ENCODE data around the gene PTH2.

The PTH2 gene, protein sequence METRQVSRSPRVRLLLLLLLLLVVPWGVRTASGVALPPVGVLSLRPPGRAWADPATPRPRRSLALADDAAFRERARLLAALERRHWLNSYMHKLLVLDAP

DNA sequence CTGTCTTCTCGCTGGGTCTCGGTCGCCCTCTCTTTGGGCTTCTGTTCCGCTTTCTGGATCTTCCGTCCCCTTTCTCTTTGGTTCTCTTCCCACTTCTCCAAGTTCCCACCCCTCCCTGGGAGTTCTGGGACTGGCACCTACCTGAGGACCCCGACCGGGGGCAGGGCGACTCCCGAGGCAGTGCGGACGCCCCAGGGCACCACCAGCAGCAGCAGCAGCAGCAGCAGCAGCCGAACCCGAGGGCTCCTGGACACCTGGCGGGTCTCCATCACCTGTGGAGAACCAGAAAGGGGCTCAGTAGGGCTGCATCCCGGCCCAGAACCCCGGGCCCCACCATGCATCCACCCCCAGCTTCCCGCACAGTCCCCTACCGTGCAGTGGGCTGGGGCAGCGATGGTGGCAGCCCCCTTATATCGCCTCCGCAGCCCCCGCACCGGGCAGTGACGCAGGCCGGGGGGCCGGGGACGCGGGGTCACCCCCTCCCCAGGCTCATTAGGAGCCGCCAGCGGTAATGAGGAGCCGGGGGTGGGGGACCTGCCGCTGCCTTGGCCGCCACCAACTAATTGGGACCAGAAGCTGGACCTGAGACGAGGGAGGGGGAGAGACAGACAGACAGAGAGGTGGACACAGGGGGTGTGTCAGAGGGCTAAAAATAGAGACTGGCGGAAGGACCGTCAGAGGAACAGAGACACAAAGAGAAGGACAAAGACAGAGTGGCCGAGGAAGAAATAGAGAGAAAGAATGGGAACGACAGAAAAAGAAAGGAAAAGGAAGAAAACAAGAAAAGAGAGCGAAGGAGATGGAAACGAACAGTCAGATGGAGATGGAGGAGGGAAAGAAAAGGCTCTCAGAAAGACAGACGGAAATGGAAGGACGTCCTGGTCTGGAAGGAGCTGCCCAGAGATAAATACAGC is at the start of gene PTH2:
Gene PTH2 (minus strand): TSS at position 371 of the 914 bp plus-strand sequence. CDS start 102 bp downstream, at position 269.
- DNase-seq (ENCODE audit: low read depth): no peak
- H3K4me3 ChIP-seq (ENCODE audit: control insufficient read depth, low read depth, low read length): no peak within 1 kb of the TSS
- TF ChIP-seq CTCF (IDR thresholded peaks at IDR 0.05; ENCODE audit: control insufficient read depth, insufficient read depth, low read depth, low read length, missing control alignments): no peak

- TF ChIP-seq CTCF (IDR thresholded peaks at IDR 0.05; ENCODE audit: control insufficient read depth, insufficient read depth, low read depth, low read length, missing control alignments): no peak
- no peak for DNase-seq (ENCODE audit: low read depth)
- no peak overlapping the region for H3K4me3 ChIP-seq (ENCODE audit: control insufficient read depth, low read depth, low read length)
These were observed 49.7 kb upstream of the PTH2 start for GRCh38 chr19:49472936-49473335.

GRCh38 chr19:49470615-49470978 is 47.4 kb upstream of the PTH2 start:
- no peak overlapping the region for H3K4me3 ChIP-seq (ENCODE audit: control insufficient read depth, low read depth, low read length)
- no peak for DNase-seq (ENCODE audit: low read depth)
- no peak for TF ChIP-seq CTCF (IDR thresholded peaks at IDR 0.05; ENCODE audit: control insufficient read depth, insufficient read depth, low read depth, low read length, missing control alignments)

GRCh38 chr19:49469828-49470614 is 46.8 kb upstream of the PTH2 start:
- no peak for TF ChIP-seq CTCF (IDR thresholded peaks at IDR 0.05; ENCODE audit: control insufficient read depth, insufficient read depth, low read depth, low read length, missing control alignments)
- DNase-seq (ENCODE audit: low read depth): no peak
- H3K4me3 ChIP-seq (ENCODE audit: control insufficient read depth, low read depth, low read length): no peak overlapping the region

DNA sequence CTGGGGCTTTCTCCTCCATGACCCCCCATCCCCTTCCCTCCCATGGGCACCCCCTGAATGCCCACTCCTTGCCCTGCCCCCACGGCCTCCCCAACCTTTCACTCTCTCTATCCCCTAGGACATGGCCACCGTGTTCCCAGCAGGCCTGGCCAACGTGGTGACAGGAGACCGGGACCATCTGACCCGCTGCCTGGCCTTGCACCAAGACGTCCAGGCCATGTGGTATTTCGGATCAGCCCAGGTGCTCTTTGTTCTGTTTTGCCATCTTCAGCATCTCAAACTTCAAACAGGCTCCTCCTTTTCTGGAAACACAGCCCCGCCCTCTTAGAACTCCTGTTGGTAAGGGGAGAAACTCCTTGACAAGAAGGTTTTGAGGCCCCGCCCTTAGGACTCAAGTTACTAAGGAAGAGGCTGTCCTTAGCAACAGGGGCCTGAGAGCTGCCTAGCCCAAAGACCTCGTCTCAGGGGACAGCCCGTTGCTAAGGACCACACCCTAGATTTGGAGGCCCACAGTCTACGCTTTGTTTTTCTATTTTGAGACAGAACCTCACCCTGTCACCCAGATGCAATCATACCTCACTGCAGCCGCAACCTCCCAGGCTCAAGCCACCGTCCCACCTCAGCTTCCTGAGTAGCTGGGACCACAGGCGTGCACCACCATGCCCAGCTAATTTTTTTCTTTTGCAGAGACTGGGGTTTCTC is 45.7 kb upstream of the PTH2 start:
- no peak for DNase-seq (ENCODE audit: low read depth)
- no peak for TF ChIP-seq CTCF (IDR thresholded peaks at IDR 0.05; ENCODE audit: control insufficient read depth, insufficient read depth, low read depth, low read length, missing control alignments)
- no peak overlapping the region for H3K4me3 ChIP-seq (ENCODE audit: control insufficient read depth, low read depth, low read length)

GRCh38 chr19:49468199-49468598 is 45.0 kb upstream of the PTH2 start:
- H3K4me3 ChIP-seq (ENCODE audit: control insufficient read depth, low read depth, low read length): no peak overlapping the region
- no peak for TF ChIP-seq CTCF (IDR thresholded peaks at IDR 0.05; ENCODE audit: control insufficient read depth, insufficient read depth, low read depth, low read length, missing control alignments)
- no peak for DNase-seq (ENCODE audit: low read depth)
